NCI-H446 treated with DMSO at 0.1 percent for 48 hours (cell line): ENCODE results near the gene KLHL29.

ENCODE experiments used
- DNase-seq: peaks from one replicate; lab custom pipeline; 2025; lab: John Stamatoyannopoulos, UW

Gene KLHL29

GRCh38 chr2:23422089-23423061 is 37.4 kb downstream of the KLHL29 start:
- DNase-seq = no peak

GRCh38 chr2:23423062-23423872 is 38.3 kb downstream of the KLHL29 start:
- DNase-seq = no peak

GRCh38 chr2:23423873-23424680 is 39.1 kb downstream of the KLHL29 start:
- DNase-seq = no peak

GRCh38 chr2:23425338-23425871 is 40.4 kb downstream of the KLHL29 start:
- no peak for DNase-seq

- no peak for DNase-seq
Observed at GRCh38 chr2:23425885-23426262, 40.9 kb downstream of the KLHL29 start.

GRCh38 chr2:23426263-23426905 is 41.4 kb downstream of the KLHL29 start:
- no peak for DNase-seq

- DNase-seq = no peak
Observed at GRCh38 chr2:23427350-23427749, 42.4 kb downstream of the KLHL29 start.

- no peak for DNase-seq
Observed at GRCh38 chr2:23427976-23428375, 43.0 kb downstream of the KLHL29 start.

GRCh38 chr2:23429036-23429435 is 44.1 kb downstream of the KLHL29 start:
- no peak for DNase-seq

GRCh38 chr2:23430263-23430662 is 45.3 kb downstream of the KLHL29 start:
- DNase-seq = no peak

- no peak for DNase-seq
Observed at GRCh38 chr2:23432531-23432930, 47.6 kb downstream of the KLHL29 start.

- DNase-seq = no peak
Observed at GRCh38 chr2:23433282-23433681, 48.3 kb downstream of the KLHL29 start.

GRCh38 chr2:23434721-23435121 is 49.7 kb downstream of the KLHL29 start:
- no peak for DNase-seq

- DNase-seq = no peak
Observed at GRCh38 chr2:23435250-23436035, 50.5 kb downstream of the KLHL29 start.

GRCh38 chr2:23436346-23437098 is 51.5 kb downstream of the KLHL29 start:
- DNase-seq = no peak

GRCh38 chr2:23441414-23441813 is 56.4 kb downstream of the KLHL29 start:
- no peak for DNase-seq

GRCh38 chr2:23445450-23445868 is 60.5 kb downstream of the KLHL29 start:
- DNase-seq = no peak

GRCh38 chr2:23446916-23447315 is 61.9 kb downstream of the KLHL29 start:
- DNase-seq = no peak

- DNase-seq = no peak
Observed at GRCh38 chr2:23447405-23447804, 62.4 kb downstream of the KLHL29 start.

- no peak for DNase-seq
Observed at GRCh38 chr2:23448906-23449305, 63.9 kb downstream of the KLHL29 start.
